Left lung (tissue), 10 donors: ENCODE results near the gene TSPAN9. TPM values are rescaled to one million over a fixed set of nuclear protein-coding genes. Genes with fewer than 3 reads are reported as not detected.
A peak's percentile ranks its signal among the peaks of the same experiment; 100 is the strongest.

Experiments
- ATAC-seq: fragments of 200-7000 bp; cut with Tn5 transposase; one replicate; pipeline ENCODE4 v1.9.1; 2020; ENCODE audit warnings: moderate library complexity
- DNase-seq, 4 donors: peaks; one replicate each; pipeline ENCODE4 v3.0.0-alpha.2; 2013 to 2020
- H3K27ac ChIP-seq, 2 donors: fragments of 200-600 bp; sonication (generic) in 1 of 2; one replicate each; pipeline versions ENCODE4 v1.5.0 to v1.8.0; 2020 to 2021
- H3K27me3 ChIP-seq, 2 donors: fragments of 200-600 bp; sonication (generic) in 1 of 2; one replicate each; pipeline versions ENCODE4 v1.5.0 to v1.8.0; 2020 to 2021
- H3K36me3 ChIP-seq, 2 donors: fragments of 200-600 bp; sonication (generic) in 1 of 2; one replicate each; pipeline versions ENCODE4 v1.5.0 to v1.8.0; 2020 to 2021
- H3K4me1 ChIP-seq, 2 donors: fragments of 200-600 bp; one replicate each; pipeline ENCODE4 v1.8.0; 2021
- H3K4me3 ChIP-seq, 2 donors: fragments of 200-600 bp; sonication (generic) in 1 of 2; one replicate each; pipeline versions ENCODE4 v1.5.0 to v1.8.0; 2020 to 2021; ENCODE audit warnings: mild to moderate bottlenecking in 1 of 2
- H3K9me3 ChIP-seq, 2 donors: fragments of 200-600 bp; sonication (generic) in 1 of 2; one replicate each; pipeline versions ENCODE4 v1.5.0 to v1.8.0; 2020 to 2021
- intact Hi-C, 2 donors: fragments of 100-400 bp; cut with DNase I; formaldehyde crosslinking; loops; one replicate each; pipeline versions ENCODE4 v1.11.2 to v1.14.2; 2022
- polyA plus RNA-seq, 6 donors: library from polyadenylated mRNA; unstranded; fragments of 120-200 nt; gene quantifications; one replicate each; pipeline ENCODE4 v1.2.1, GENCODE V29; 2013; ENCODE audit not compliant: insufficient read length in 6 of 6
- total RNA-seq, 2 donors: library from RNA; stranded (reverse); fragmentation: NEBNext Ultra II Directional; extraction: Animal tissue kit (Norgen Biotek cat#: 25700); gene quantifications; one replicate each; pipeline ENCODE4 v1.2.1, GENCODE V29; 2021
- TF ChIP-seq, protein P1 (sequence below), 2 donors: fragments of 200-600 bp; sonication (generic) in 1 of 2; IDR thresholded peaks; one replicate each; pipeline versions ENCODE4 v1.5.0 to v1.8.0; 2021; ENCODE audit warnings: antibody characterized with exemption in 2 of 2
- donor health status: DM: no; HTN: yes; CAD: no.
- donor health status: DM: no; HTN: no; CAD: no.

Gene TSPAN9
- total and polyA plus RNA-seq, 8 donors: 35.6 to 98.6 (median 81.3) TPM

DNA sequence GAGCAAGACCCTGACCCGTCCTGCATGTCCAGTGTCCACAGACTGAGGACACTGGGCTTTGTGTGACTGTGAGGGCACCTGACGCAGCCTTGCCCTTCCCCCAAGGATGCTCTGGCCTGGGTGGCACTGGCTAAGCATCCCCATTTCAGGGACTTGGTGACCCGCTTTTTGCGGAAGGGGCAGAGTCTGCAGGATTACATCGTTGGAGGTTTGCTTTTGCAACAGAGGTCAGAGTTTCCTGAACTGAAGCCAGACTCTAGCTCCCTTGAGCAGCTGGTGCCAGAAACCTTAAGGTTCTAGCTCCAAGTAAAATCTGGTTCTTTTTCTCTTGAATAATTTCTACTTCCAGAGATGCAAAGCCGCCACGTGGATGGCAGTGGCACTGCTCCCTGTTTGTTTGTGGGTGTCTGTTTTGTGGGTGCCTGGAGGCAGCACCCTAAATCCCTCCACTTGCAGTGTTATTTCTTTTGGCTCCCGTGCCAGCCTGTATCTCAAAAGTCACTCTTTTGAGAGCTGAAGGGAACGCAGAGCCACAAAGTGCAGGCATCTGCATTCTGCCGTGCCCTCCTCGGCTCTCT, 184.7 kb downstream of the TSPAN9 start:
- DNase-seq: peak in 2 of 4 donors; percentile 34 to 50
- no peaks in the 10 kb centered on the region for H3K4me1 ChIP-seq
- H3K36me3 ChIP-seq: no peaks in the 10 kb centered on the region
- H3K27ac ChIP-seq: no peak overlapping the region
- intact Hi-C loops: no loop called here
- H3K27me3 ChIP-seq: no peaks in the 10 kb centered on the region
- TF ChIP-seq, protein P1, sequence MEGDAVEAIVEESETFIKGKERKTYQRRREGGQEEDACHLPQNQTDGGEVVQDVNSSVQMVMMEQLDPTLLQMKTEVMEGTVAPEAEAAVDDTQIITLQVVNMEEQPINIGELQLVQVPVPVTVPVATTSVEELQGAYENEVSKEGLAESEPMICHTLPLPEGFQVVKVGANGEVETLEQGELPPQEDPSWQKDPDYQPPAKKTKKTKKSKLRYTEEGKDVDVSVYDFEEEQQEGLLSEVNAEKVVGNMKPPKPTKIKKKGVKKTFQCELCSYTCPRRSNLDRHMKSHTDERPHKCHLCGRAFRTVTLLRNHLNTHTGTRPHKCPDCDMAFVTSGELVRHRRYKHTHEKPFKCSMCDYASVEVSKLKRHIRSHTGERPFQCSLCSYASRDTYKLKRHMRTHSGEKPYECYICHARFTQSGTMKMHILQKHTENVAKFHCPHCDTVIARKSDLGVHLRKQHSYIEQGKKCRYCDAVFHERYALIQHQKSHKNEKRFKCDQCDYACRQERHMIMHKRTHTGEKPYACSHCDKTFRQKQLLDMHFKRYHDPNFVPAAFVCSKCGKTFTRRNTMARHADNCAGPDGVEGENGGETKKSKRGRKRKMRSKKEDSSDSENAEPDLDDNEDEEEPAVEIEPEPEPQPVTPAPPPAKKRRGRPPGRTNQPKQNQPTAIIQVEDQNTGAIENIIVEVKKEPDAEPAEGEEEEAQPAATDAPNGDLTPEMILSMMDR (IDR thresholded peaks at IDR 0.05): no peak
- no peak overlapping the region for H3K4me3 ChIP-seq
- H3K9me3 ChIP-seq: no peaks in the 10 kb centered on the region
- no peak for ATAC-seq

DNA sequence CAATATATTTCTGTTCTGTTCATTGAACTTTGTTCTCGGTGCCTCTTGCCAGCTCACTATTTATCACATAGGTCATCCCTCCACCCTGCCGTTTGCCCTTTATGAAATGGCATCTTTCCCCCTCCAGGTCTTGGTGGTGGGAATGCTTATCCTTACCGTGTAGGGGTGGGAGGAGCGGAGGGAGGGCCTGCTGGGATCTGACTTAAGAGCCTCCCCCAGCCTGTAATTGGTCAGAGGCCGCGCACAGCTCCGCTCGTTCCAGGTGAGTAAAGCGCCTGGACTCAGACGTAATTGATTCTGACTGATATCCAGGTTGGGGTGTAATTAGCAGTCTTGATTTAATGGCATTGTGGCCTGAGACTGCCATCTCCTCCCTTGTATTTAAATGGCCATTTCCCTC, 185.3 kb downstream of the TSPAN9 start:
- peak in 1 of 4 donors; percentile 46 for DNase-seq
- no peak overlapping the region for H3K4me3 ChIP-seq
- intact Hi-C loops: no loop called here
- no peak for ATAC-seq
- TF ChIP-seq, protein P1 (IDR thresholded peaks at IDR 0.05): no peak
- no peaks in the 10 kb centered on the region for H3K27me3 ChIP-seq
- no peaks in the 10 kb centered on the region for H3K4me1 ChIP-seq
- no peak overlapping the region for H3K27ac ChIP-seq
- no peaks in the 10 kb centered on the region for H3K9me3 ChIP-seq
- no peaks in the 10 kb centered on the region for H3K36me3 ChIP-seq

DNA sequence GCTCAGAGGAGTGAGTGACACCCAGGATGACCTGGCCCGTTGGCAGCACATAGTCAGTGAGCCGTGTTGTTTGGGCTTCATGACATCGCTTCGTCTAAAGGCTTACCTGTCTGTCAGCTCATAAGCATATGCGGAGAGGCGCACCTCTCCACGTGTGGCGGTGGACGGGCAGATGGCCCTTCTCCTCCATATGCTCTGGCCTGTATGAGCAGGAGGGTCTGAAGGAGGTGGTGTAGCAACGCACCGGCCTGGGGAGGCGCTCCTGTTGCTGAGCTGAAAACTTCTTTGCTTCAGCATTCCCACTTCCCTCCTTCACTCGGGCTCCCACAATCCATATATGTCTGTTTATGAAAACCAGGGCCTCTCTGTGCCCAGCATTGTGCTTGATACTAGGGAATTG, 186.1 kb downstream of the TSPAN9 start:
- no peaks in the 10 kb centered on the region for H3K9me3 ChIP-seq
- DNase-seq: peak in 1 of 4 donors; percentile 66
- H3K36me3 ChIP-seq: no peaks in the 10 kb centered on the region
- no peaks in the 10 kb centered on the region for H3K4me1 ChIP-seq
- H3K4me3 ChIP-seq: no peak overlapping the region
- no peak overlapping the region for H3K27ac ChIP-seq
- TF ChIP-seq, protein P1 (IDR thresholded peaks at IDR 0.05): no peak
- intact Hi-C loops: no loop called here
- ATAC-seq: no peak
- H3K27me3 ChIP-seq: no peaks in the 10 kb centered on the region

DNA sequence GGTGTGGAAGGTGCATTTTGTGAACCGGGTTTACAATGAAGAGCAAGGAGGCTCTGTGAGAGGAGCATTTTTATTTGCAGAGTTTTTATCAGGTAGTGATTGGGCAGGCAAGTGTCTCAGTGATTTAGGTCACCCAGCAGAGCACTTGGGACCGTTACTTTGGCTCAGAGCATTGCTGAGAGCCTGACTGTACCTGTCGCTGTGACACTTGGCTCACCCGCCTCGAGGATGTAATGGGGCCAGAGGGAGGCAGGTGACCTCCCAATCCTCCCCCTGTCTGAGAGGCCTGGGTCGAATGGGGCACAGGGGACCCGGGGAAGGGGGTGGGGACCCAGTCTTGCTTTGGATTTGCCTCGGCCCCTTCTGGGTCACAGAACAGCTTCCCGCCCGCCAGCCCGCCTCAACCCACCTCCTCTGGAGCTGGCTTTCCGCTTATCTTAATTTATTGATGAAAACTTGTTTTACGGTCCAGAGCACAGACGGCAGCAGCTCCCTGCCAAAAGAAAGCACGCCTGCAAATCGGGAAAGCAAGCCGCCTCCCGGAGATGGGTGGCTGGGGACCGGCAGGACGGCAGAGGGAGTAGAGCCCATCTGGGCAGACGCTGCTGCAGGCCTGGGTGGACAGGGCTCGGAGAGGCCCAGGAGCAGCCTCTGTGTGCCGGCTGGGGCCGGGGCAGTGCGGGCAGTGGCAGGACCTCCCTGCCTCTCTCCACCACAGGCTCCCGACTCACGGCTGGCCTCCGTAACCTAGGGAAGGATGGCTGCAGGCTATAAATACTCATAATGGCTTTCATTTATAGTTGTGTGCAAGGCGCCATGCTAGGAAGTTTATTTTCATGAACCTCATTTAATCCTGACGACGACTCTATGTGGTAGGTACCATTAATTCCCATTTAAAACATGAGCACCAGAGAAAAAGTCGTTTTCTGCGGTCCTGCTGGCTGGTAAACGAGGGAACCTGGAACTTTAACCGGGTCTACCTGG, 187.1 kb downstream of the TSPAN9 start:
- no peaks in the 10 kb centered on the region for H3K27me3 ChIP-seq
- H3K9me3 ChIP-seq: no peaks in the 10 kb centered on the region
- H3K27ac ChIP-seq: no peak overlapping the region
- TF ChIP-seq, protein P1 (IDR thresholded peaks at IDR 0.05): no peak
- ATAC-seq (no peak), DNase-seq (peak in 2 of 4 donors; percentile 44 to 54)
- H3K4me1 ChIP-seq: no peaks in the 10 kb centered on the region
- intact Hi-C loops: no loop called here
- no peak overlapping the region for H3K4me3 ChIP-seq
- no peaks in the 10 kb centered on the region for H3K36me3 ChIP-seq

DNA sequence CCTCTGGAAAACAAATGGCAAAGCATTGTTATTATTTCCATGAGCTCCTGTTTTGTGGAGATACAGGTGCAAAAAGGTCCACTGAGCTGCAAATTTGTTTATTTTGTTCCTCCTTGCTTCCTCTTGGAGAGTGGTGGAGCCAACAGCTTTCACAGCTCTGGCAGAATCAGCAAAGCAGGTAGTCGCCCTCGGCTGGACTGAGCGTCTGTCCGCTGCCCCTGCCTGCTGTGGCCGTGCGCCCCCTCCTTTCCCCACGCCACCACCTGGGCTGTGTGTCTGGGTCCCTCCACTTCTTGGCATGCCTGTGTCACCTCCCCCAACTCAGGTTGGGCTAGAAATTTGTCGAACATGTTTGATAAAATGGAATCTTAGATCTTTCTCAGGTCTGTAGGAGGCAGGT, 188.2 kb downstream of the TSPAN9 start:
- H3K4me3 ChIP-seq: no peak overlapping the region
- no peak for ATAC-seq
- intact Hi-C loops: no loop called here

More for the DNA sequence above, 188.2 kb downstream of the TSPAN9 start:
- no peaks in the 10 kb centered on the region for H3K36me3 ChIP-seq
- DNase-seq: peak in 1 of 4 donors; percentile 51
- no peaks in the 10 kb centered on the region for H3K9me3 ChIP-seq
- TF ChIP-seq, protein P1 (IDR thresholded peaks at IDR 0.05): no peak
- H3K27ac ChIP-seq: no peak overlapping the region
- H3K4me1 ChIP-seq: no peaks in the 10 kb centered on the region
- no peaks in the 10 kb centered on the region for H3K27me3 ChIP-seq
